ENCODE measurements around the gene TASOR2.

TASOR2 gene

DNA sequence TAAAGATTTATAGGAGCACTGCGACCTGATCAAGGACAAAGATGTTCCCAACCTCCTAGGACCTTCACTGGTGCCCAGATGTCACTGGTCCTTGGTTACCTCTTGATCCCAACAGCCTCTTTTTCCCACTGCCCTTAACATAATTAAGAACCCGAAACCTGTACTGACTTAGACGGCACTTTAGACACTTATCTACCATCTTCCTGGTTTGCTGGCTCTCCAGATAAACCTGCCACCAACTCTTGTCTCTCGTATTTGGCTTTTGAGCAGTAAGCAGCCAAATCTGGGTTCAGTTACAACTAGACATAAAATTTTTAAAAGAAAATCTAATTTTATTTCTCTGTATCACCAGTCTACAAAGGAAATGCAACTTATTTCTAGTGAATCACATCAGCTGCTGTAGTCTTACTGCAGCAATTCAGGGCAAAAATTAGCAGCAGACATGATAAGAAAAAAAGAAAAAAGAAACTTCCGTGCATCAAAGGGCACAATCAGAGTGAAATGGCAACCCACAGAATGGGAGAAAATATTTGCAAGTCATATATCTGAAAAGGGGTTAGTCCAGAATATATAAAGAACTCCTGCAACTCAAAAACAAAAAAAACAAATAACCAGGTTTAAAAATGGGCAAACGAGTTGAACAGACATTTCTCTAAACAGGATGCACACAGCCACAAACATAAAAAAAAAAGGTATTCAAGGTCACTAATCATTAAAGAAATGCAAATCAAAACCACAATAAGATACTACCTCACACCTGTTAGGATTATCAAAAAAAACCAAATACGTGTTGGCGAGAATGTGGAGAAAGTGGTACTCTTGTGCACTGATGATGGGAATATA is 27.7 kb upstream of the TASOR2 start:
- Histone ChIP-seq H3K27me3 (ENCODE audit: control insufficient read depth in 2 of 2, insufficient read depth in 2 of 2, low read length in 2 of 2) (no peaks in the 10 kb centered on the region), H3K36me3 (ENCODE audit: control insufficient read depth in 2 of 2, insufficient read depth in 2 of 2, low read length in 2 of 2) (peaks cover 0 to 4% of the 10 kb centered on the region in 2 donors), H3K27ac (ENCODE audit: low read depth in 2 of 2, low read length in 2 of 2) (no peak overlapping the region), H3K4me3 (ENCODE audit: low read length in 2 of 2) (no peak overlapping the region), H3K4me1 (ENCODE audit: control insufficient read depth in 2 of 2, insufficient read depth in 2 of 2, low read length in 2 of 2) (peaks cover 37 to 56% of the 10 kb centered on the region in 2 donors), H3K9ac (ENCODE audit: low read depth in 1 of 2, low read length in 2 of 2) (no peak overlapping the region), H3K9me3 (ENCODE audit: control insufficient read depth in 2 of 2, low read length in 2 of 2) (no peaks in the 10 kb centered on the region)

DNA sequence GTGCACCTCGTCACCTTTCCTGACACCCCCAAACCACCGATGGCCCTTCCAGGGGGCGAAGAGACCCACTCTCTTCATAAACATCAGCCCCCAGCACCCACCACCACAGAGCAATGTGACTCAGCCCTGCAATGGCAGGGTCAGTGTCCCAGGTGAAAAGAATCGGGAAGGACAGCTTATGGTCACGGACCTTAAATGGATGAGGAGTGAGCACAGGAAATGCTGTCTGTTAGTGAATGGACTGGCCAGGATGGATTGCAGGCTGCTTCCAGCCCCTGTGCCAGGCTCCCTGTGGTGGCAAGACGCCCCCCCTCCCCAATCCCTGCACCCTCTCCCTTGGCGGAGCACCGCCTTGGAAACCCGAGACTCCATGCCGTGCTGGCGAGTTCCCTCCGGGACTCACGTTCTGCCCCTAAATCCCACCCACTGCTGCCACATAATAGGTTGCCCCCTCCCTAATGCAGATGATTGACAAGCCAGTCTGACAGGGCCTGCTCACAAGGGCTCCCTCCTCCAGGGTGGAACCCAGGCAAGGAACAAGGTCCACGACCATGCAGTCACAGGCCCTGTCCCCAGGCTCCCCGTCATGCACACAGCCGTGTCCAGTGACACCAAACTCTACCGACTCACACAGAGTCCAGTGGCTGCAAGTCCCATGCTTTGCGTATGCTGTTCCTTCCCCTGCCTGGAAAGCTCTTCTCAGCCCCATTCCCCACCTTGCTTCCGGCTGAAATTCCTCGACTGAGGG is 25.6 kb upstream of the TASOR2 start:
- Histone ChIP-seq H3K36me3 (ENCODE audit: control insufficient read depth in 2 of 2, insufficient read depth in 2 of 2, low read length in 2 of 2) (no peaks in the 10 kb centered on the region), H3K4me3 (ENCODE audit: low read length in 2 of 2) (no peak overlapping the region), H3K4me1 (ENCODE audit: control insufficient read depth in 2 of 2, insufficient read depth in 2 of 2, low read length in 2 of 2) (peaks cover 35 to 46% of the 10 kb centered on the region in 2 donors), H3K9me3 (ENCODE audit: control insufficient read depth in 2 of 2, low read length in 2 of 2) (no peaks in the 10 kb centered on the region), H3K9ac (ENCODE audit: low read depth in 1 of 2, low read length in 2 of 2) (no peak overlapping the region), H3K27me3 (ENCODE audit: control insufficient read depth in 2 of 2, insufficient read depth in 2 of 2, low read length in 2 of 2) (no peaks in the 10 kb centered on the region), H3K27ac (ENCODE audit: low read depth in 2 of 2, low read length in 2 of 2) (peak overlapping the region; percentile 38 to 48)

DNA sequence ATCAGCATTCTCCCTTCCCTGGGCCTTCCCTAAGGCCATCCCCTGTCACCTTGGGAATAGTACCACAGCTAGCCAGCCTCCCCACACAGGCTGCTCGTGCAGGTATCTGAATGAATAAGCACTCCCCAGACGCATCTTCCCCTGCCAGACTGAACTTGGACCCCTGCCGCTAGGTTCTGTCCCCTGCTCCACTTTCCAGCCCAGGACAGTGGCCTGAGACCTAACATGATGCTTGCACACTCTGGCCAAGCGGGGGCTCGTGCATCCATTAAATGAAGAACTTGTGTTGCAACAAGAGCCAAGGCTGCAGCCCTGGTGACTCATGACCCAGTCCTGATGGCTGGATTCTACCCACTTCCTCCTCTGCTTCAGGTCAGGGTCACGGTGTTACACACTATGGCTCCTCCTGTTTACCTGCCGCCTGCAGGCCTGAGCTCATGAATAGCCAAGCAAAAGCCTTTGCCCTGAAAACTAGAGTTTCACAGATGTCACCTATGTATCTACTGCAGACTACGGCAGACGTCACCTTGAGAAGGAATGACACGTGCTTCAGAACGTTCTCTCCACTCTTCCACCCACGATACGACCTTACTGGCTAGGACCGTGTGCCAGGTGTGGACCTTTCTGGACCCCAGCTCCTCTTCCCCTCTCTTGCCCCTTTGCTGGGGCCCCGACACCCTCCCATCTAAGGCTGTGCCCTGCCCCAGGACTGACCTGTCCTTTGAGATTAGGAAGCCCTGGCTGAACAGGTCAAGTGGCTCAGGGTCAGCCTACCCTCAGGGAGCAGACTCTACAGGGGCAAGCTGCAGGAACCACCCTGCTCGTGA is 24.7 kb upstream of the TASOR2 start:
- Histone ChIP-seq H3K9ac (ENCODE audit: low read depth in 1 of 2, low read length in 2 of 2) (peak overlapping the region in 1 of 2 donors; percentile 23), H3K36me3 (ENCODE audit: control insufficient read depth in 2 of 2, insufficient read depth in 2 of 2, low read length in 2 of 2) (no peaks in the 10 kb centered on the region), H3K4me3 (ENCODE audit: low read length in 2 of 2) (peak overlapping the region in 1 of 2 donors; percentile 33), H3K4me1 (ENCODE audit: control insufficient read depth in 2 of 2, insufficient read depth in 2 of 2, low read length in 2 of 2) (peaks cover 28 to 40% of the 10 kb centered on the region in 2 donors), H3K9me3 (ENCODE audit: control insufficient read depth in 2 of 2, low read length in 2 of 2) (no peaks in the 10 kb centered on the region), H3K27ac (ENCODE audit: low read depth in 2 of 2, low read length in 2 of 2) (peak overlapping the region; percentile 60 to 79), H3K27me3 (ENCODE audit: control insufficient read depth in 2 of 2, insufficient read depth in 2 of 2, low read length in 2 of 2) (no peaks in the 10 kb centered on the region)

DNA sequence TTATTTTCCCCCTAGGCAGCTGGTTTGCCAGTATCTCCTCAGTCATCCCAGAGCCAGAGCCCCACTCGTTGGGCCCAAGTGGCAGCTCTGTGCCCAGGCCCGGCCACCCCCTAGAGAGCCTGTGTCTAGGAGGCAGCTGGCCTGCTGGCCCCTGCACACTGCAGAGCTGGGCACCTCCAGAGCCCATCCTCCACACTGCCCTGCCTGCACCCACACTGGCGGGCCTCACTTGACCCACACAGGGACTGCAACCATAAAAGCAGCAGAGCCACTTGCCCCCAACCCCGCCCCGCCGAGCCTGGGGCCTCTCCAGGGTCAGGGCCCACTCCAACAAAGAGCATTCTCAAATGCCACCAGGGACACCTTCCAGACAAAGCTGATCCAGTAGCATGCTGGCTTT is 23.6 kb upstream of the TASOR2 start:
- Histone ChIP-seq H3K4me1 (ENCODE audit: control insufficient read depth in 2 of 2, insufficient read depth in 2 of 2, low read length in 2 of 2) (peaks cover 23 to 41% of the 10 kb centered on the region in 2 donors), H3K4me3 (ENCODE audit: low read length in 2 of 2) (no peak overlapping the region), H3K27ac (ENCODE audit: low read depth in 2 of 2, low read length in 2 of 2) (peak overlapping the region in 1 of 2 donors; percentile 9), H3K9me3 (ENCODE audit: control insufficient read depth in 2 of 2, low read length in 2 of 2) (no peaks in the 10 kb centered on the region), H3K9ac (ENCODE audit: low read depth in 1 of 2, low read length in 2 of 2) (no peak overlapping the region), H3K36me3 (ENCODE audit: control insufficient read depth in 2 of 2, insufficient read depth in 2 of 2, low read length in 2 of 2) (no peaks in the 10 kb centered on the region), H3K27me3 (ENCODE audit: control insufficient read depth in 2 of 2, insufficient read depth in 2 of 2, low read length in 2 of 2) (no peaks in the 10 kb centered on the region)

DNA sequence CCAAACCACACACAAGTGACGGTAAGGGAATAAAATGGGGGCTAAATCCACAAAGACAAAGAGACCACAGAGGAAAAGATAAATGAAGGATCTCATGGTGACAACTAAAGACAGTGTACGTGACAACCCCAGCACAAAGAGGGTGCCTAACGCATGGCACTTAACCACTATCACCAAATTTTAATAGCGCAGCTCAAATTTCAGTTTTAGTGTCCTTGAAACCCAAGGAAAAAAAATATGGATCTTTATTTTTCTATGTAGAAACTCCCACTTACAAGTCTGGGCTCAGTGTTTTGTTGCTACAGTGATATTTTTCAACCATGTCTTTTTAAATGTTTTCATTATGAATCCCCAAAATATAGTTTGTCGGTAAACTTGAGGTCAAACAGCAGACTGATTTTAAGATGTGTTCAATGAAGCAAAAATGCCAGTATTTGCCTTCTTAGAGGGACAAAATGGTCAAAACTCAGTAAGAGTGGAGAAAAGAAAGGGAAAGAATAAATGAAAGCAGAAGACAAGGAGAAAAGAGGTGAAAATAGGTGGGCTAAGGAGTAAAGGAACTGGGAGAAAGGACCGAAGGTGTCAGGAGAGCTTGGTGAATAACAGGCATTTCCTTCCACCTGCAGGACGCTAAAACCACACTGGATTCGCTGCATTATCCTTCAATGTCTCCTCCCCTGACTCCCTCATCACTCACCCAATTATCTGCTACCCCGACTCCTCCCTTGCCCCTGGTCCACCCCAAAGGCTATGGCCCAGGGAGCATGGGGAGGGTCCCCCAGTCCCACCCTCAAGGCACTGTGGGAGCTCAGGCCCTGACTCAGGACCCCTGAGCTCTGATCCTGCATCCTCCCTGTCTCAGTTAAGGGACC is 21.7 kb upstream of the TASOR2 start:
- no peaks in the 10 kb centered on the region for H3K36me3 ChIP-seq (ENCODE audit: control insufficient read depth in 2 of 2, insufficient read depth in 2 of 2, low read length in 2 of 2)
- H3K4me1 ChIP-seq (ENCODE audit: control insufficient read depth in 2 of 2, insufficient read depth in 2 of 2, low read length in 2 of 2) = peaks cover 26 to 43% of the 10 kb centered on the region in 2 donors
- H3K9ac ChIP-seq (ENCODE audit: low read depth in 1 of 2, low read length in 2 of 2) = no peak overlapping the region
- no peaks in the 10 kb centered on the region for H3K27me3 ChIP-seq (ENCODE audit: control insufficient read depth in 2 of 2, insufficient read depth in 2 of 2, low read length in 2 of 2)
- H3K4me3 ChIP-seq (ENCODE audit: low read length in 2 of 2) = no peak overlapping the region
- no peaks in the 10 kb centered on the region for H3K9me3 ChIP-seq (ENCODE audit: control insufficient read depth in 2 of 2, low read length in 2 of 2)
- H3K27ac ChIP-seq (ENCODE audit: low read depth in 2 of 2, low read length in 2 of 2) = no peak overlapping the region

DNA sequence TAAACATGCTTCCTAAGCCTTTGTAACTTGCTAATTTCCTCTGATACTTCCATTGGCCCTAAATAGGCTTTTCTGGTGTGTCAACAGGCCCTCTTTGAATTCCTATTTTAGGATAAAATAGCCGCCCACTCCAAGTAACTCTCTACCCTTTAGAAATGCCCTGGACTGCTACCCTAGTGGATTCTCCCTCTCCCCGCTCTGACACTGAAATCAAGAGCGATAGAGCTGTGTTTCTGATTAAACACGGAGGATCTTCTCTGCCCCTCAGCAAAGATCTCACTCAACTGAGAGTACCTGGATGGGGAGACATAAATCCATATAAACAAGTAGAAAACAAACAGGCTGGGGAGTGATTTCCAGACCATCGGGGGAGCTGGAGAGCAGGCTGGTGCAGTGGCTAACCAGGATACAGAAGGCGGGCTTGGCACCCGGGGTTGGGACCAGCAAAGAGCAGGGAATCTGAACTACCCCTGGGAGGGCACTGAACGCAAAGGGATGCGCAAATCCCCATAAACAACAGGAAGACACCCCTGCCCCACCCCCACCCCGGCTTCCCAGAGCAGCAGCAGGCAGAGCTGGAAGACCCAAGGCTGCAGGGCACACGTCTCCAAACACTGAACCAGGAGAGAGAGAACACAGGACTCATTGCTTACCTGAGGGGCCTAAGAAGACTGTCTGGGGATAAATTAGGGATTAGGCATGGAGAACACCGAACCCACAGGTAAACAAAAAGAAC is 20.8 kb upstream of the TASOR2 start:
- no peaks in the 10 kb centered on the region for H3K9me3 ChIP-seq (ENCODE audit: control insufficient read depth in 2 of 2, low read length in 2 of 2)
- H3K4me1 ChIP-seq (ENCODE audit: control insufficient read depth in 2 of 2, insufficient read depth in 2 of 2, low read length in 2 of 2) = peaks cover 26 to 41% of the 10 kb centered on the region in 2 donors
- H3K4me3 ChIP-seq (ENCODE audit: low read length in 2 of 2) = no peak overlapping the region
- H3K27ac ChIP-seq (ENCODE audit: low read depth in 2 of 2, low read length in 2 of 2) = no peak overlapping the region
- no peaks in the 10 kb centered on the region for H3K36me3 ChIP-seq (ENCODE audit: control insufficient read depth in 2 of 2, insufficient read depth in 2 of 2, low read length in 2 of 2)
- H3K27me3 ChIP-seq (ENCODE audit: control insufficient read depth in 2 of 2, insufficient read depth in 2 of 2, low read length in 2 of 2) = no peaks in the 10 kb centered on the region
- no peak overlapping the region for H3K9ac ChIP-seq (ENCODE audit: low read depth in 1 of 2, low read length in 2 of 2)

DNA sequence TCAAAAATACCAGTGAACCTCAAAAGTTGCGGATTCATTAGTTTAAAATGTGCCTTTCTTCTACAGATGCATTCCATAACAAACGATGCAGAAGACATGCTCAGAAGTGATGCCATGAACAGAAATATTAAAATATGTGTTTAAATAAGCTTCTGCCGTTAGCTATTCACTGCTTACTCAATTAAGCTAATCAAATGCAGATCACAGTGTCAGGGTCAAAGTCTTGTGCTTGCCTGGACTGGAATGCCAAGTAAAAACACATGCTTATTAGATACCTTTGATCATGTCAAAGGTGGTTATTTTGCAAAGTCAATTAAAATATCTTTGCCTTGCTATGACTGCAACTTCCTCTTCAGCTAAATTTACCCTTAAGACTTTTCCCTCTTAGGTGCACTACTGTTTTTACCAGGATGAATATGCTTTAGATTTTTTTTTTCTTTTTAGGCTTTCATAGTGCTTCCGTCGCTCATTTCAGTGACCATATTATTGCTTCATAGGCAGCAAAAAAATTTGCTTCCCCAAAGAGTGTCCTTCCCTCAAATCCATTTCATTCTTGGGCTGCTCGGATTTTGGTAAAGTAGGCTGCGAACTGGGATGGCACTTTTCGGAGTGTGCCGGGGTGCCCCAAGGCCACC is 19.1 kb upstream of the TASOR2 start:
- Histone ChIP-seq H3K4me3 (ENCODE audit: low read length in 2 of 2) (peak overlapping the region; percentile 83 to 95), H3K36me3 (ENCODE audit: control insufficient read depth in 2 of 2, insufficient read depth in 2 of 2, low read length in 2 of 2) (no peaks in the 10 kb centered on the region), H3K9me3 (ENCODE audit: control insufficient read depth in 2 of 2, low read length in 2 of 2) (no peaks in the 10 kb centered on the region), H3K4me1 (ENCODE audit: control insufficient read depth in 2 of 2, insufficient read depth in 2 of 2, low read length in 2 of 2) (peaks cover 15 to 25% of the 10 kb centered on the region in 2 donors), H3K27me3 (ENCODE audit: control insufficient read depth in 2 of 2, insufficient read depth in 2 of 2, low read length in 2 of 2) (no peaks in the 10 kb centered on the region), H3K27ac (ENCODE audit: low read depth in 2 of 2, low read length in 2 of 2) (peak overlapping the region; percentile 75 to 77), H3K9ac (ENCODE audit: low read depth in 1 of 2, low read length in 2 of 2) (peak overlapping the region; percentile 76 to 96)

DNA sequence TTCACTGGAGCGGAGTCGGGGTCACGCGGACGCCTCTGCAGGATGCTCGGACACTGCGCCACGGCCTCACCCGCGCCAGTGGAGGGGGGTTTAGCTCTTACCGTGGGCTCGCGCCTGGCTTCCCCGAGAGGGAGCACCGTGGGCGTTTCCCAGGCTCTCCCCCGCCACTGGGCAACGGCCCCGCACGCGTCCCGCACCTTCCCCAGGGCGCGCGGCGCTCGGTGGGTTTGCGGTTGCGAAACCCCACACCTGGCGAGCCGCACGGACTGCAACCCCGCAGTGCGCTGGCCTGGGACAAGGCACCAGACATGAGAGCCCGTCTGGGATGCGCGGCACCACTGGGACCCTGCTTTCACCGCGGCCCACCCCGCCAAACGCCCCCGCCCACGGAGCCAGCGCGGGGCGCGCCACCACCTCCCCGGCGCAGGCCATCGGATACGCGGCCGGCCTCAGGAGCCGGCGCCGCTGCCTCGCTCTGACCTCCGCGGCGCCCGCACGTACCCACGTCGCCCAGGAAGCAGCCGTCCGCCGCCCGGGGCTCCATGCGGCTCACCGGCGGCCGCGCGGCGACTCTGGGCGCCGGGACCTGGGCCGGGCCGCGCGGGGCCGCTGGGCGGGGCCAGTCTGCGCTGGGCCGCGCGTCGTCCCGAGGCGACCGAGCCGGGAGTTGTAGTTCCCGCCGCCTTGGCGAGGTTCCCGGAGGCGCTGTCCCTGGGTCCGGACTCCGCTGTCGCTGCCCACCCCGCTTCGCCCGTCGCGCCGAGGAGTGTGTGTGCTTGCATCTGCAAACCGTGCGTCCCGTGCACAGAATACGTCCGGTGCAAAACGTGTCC is 18.4 kb upstream of the TASOR2 start, which contains the start of gene ASB13:
Gene ASB13 (minus strand): TSS at position 588 of the 833 bp plus-strand sequence. CDS start 44 bp downstream, at position 544.
- Histone ChIP-seq H3K27ac (ENCODE audit: low read depth in 2 of 2, low read length in 2 of 2) (peak within 1 kb of the TSS; percentile 75 to 77), H3K36me3 (ENCODE audit: control insufficient read depth in 2 of 2, insufficient read depth in 2 of 2, low read length in 2 of 2) (no peaks in the 10 kb centered on the region), H3K4me3 (ENCODE audit: low read length in 2 of 2) (peak within 1 kb of the TSS; percentile 83 to 95), H3K27me3 (ENCODE audit: control insufficient read depth in 2 of 2, insufficient read depth in 2 of 2, low read length in 2 of 2) (no peaks in the 10 kb centered on the region), H3K9me3 (ENCODE audit: control insufficient read depth in 2 of 2, low read length in 2 of 2) (no peaks in the 10 kb centered on the region), H3K9ac (ENCODE audit: low read depth in 1 of 2, low read length in 2 of 2) (peak within 1 kb of the TSS; percentile 76 to 96), H3K4me1 (ENCODE audit: control insufficient read depth in 2 of 2, insufficient read depth in 2 of 2, low read length in 2 of 2) (peaks cover 11 to 18% of the 10 kb centered on the region in 2 donors)
